GM19438 (cell line): ENCODE measurements around the gene ASB18.
"Not testable (repeated sequence)": the region's sequence is repeated elsewhere in the genome, so short reads cannot be mapped to it uniquely, and the experiment has no call there.

ENCODE experiments used
- ATAC-seq: cut with Tn5 transposase; IDR thresholded peaks from one replicate; pipeline ENCODE4 v1.9.1; 2021; ENCODE audit warnings: low read depth; ENCODE audit not compliant: unreplicated experiment

Gene ASB18

GRCh38 chr2:236286873-236287545 lies 22.8 kb upstream of the ASB18 start:
- ATAC-seq: no peak

GRCh38 chr2:236284208-236284607 lies 20.0 kb upstream of the ASB18 start:
- ATAC-seq: no peak

GRCh38 chr2:236282406-236282805 lies 18.2 kb upstream of the ASB18 start:
- ATAC-seq: no peak

GRCh38 chr2:236281423-236281822 lies 17.2 kb upstream of the ASB18 start:
- no peak for ATAC-seq

- ATAC-seq: no peak
These were observed 8.9 kb upstream of the ASB18 start for GRCh38 chr2:236273126-236273525.

- no peak for ATAC-seq
These were observed 7.6 kb upstream of the ASB18 start for GRCh38 chr2:236271851-236272250.

GRCh38 chr2:236269876-236270275 lies 5.7 kb upstream of the ASB18 start:
- not testable (repeated sequence) for ATAC-seq

GRCh38 chr2:236265675-236266074 lies 1.5 kb upstream of the ASB18 start:
- no peak for ATAC-seq

GRCh38 chr2:236262238-236262637 lies 2.0 kb downstream of the ASB18 start:
- ATAC-seq: no peak

- ATAC-seq: no peak
These were observed 2.8 kb downstream of the ASB18 start for GRCh38 chr2:236261452-236261851.

GRCh38 chr2:236259371-236259770 lies 4.8 kb downstream of the ASB18 start:
- ATAC-seq: no peak

GRCh38 chr2:236257575-236257974 lies 6.6 kb downstream of the ASB18 start:
- ATAC-seq: no peak

- no peak for ATAC-seq
These were observed 7.1 kb downstream of the ASB18 start for GRCh38 chr2:236257136-236257535.

- no peak for ATAC-seq
These were observed 7.7 kb downstream of the ASB18 start for GRCh38 chr2:236256366-236256985.

GRCh38 chr2:236254674-236255073 lies 9.5 kb downstream of the ASB18 start:
- ATAC-seq: no peak

- no peak for ATAC-seq
These were observed 10.2 kb downstream of the ASB18 start for GRCh38 chr2:236254001-236254400.

- no peak for ATAC-seq
These were observed 11.6 kb downstream of the ASB18 start for GRCh38 chr2:236252602-236253001.

- no peak for ATAC-seq
These were observed 13.2 kb downstream of the ASB18 start for GRCh38 chr2:236250909-236251579.

- no peak for ATAC-seq
These were observed 13.9 kb downstream of the ASB18 start for GRCh38 chr2:236250286-236250685.

- no peak for ATAC-seq
These were observed 15.1 kb downstream of the ASB18 start for GRCh38 chr2:236249066-236249465.

- ATAC-seq: no peak
These were observed 17.4 kb downstream of the ASB18 start for GRCh38 chr2:236246711-236247246.

- ATAC-seq: no peak
These were observed 19.9 kb downstream of the ASB18 start for GRCh38 chr2:236244256-236244655.
